VCaP (cell line): ENCODE measurements around the gene ADGRD1.

Experiments
- H3K27ac ChIP-seq: fragments of 450-650 bp; 2 replicates; pipeline ENCODE4 v1.5.1; 2017
- CTCF ChIP-seq: fragments of 450-650 bp; conservative IDR thresholded peaks from 2 replicates; pipeline ENCODE4 v1.5.1; 2017; ENCODE audit warnings: mild to moderate bottlenecking, moderate library complexity

Gene ADGRD1

GRCh38 chr12:131108177-131108955 lies 154.7 kb downstream of the ADGRD1 start:
- TF ChIP-seq CTCF: no peak

GRCh38 chr12:131111446-131111845 lies 157.7 kb downstream of the ADGRD1 start:
- TF ChIP-seq CTCF: no peak
- H3K27ac ChIP-seq: no peak overlapping the region

More at GRCh38 chr12:131108177-131108955, 154.7 kb downstream of the ADGRD1 start:
- no peak overlapping the region for H3K27ac ChIP-seq

GRCh38 chr12:131112021-131112420 lies 158.3 kb downstream of the ADGRD1 start:
- no peak for TF ChIP-seq CTCF
- H3K27ac ChIP-seq: no peak overlapping the region

- H3K27ac ChIP-seq: no peak overlapping the region
- no peak for TF ChIP-seq CTCF
These were observed 159.1 kb downstream of the ADGRD1 start for GRCh38 chr12:131112700-131113290.

- TF ChIP-seq CTCF: no peak
- H3K27ac ChIP-seq: no peak overlapping the region
These were observed 160.0 kb downstream of the ADGRD1 start for GRCh38 chr12:131113568-131114270.

- no peak overlapping the region for H3K27ac ChIP-seq
- no peak for TF ChIP-seq CTCF
These were observed 160.6 kb downstream of the ADGRD1 start for GRCh38 chr12:131114271-131114670.

GRCh38 chr12:131114942-131115584 lies 161.4 kb downstream of the ADGRD1 start:
- TF ChIP-seq CTCF: no peak
- H3K27ac ChIP-seq: no peak overlapping the region
